ENCODE data around the gene EXOC5. TPM values are rescaled to one million over a fixed set of nuclear protein-coding genes. Genes with fewer than 3 reads are reported as not detected.
"Not testable (repeated sequence)": the region's sequence is repeated elsewhere in the genome, so short reads cannot be mapped to it uniquely, and the experiment has no call there.

Gene EXOC5
- total and polyA plus RNA-seq, 4 donors = 58.1 to 88.6 (median 75.3) TPM

DNA sequence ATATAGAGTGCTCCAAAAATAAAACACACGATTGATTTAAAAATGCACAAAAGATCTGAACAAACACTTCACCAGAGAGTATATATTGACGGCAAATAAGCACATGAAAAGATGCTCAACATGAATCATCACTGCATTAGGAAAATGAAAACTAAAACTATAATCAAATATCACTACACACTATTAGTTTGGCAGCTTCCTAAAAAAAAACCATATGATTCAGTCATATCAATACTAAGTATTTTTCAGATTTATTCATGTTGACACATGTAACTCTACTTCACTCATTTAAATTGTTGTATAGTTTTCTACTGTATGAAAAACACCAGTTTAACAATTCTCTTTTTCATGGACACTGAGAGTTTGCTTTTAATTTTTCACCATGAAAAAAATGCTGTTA, 41.6 kb downstream of the EXOC5 start:
- no peak overlapping the region for H3K4me3 ChIP-seq (ENCODE audit: low read depth, low read length)
- no peaks in the 10 kb centered on the region for H3K9me3 ChIP-seq (ENCODE audit: control insufficient read depth, insufficient read depth, low read length)
- H3K27ac ChIP-seq (ENCODE audit: low read depth, low read length) = no peak overlapping the region
- WGBS (ENCODE audit: insufficient coverage) = 100% methylated on average over 1 of the region's 2 CpGs
- no peaks in the 10 kb centered on the region for H3K4me1 ChIP-seq (ENCODE audit: control insufficient read depth, insufficient read depth, low read length)
- DNase-seq (ENCODE audit: low read depth in 4 of 6, low spot score in 6 of 6) = no peak
- peaks cover 6% of the 10 kb centered on the region for H3K36me3 ChIP-seq (ENCODE audit: control insufficient read depth, insufficient read depth, low read length)
- no peaks in the 10 kb centered on the region for H3K27me3 ChIP-seq (ENCODE audit: control insufficient read depth, insufficient read depth, low read length)

DNA sequence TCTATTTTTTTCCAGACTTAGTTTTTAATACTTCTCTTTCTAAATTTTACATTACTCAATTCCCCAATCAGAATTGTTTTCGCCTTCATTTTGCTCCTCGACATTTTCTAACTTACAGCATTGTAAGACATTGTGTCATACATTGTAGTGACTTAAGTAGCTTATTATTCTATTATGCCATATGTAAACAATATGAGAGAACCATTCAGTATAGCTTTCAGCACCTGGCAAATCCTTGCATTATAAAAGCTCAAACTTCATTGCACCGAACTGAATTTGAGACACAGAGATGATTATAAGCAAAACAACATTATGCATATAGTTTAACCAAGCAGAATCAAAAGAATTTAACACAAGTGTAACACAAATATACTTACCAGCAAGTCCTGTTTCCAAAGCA, 46.8 kb downstream of the EXOC5 start:
- Histone ChIP-seq H3K27ac (ENCODE audit: low read depth, low read length) (no peak overlapping the region), H3K4me1 (ENCODE audit: control insufficient read depth, insufficient read depth, low read length) (no peaks in the 10 kb centered on the region), H3K4me3 (ENCODE audit: low read depth, low read length) (no peak overlapping the region), H3K27me3 (ENCODE audit: control insufficient read depth, insufficient read depth, low read length) (no peaks in the 10 kb centered on the region), H3K36me3 (ENCODE audit: control insufficient read depth, insufficient read depth, low read length) (peaks cover 6% of the 10 kb centered on the region), H3K9me3 (ENCODE audit: control insufficient read depth, insufficient read depth, low read length) (no peaks in the 10 kb centered on the region)
- WGBS (ENCODE audit: insufficient coverage) = no CpG with 5 or more reads among the region's 3 CpGs
- DNase-seq (ENCODE audit: low read depth in 4 of 6, low spot score in 6 of 6) = no peak

DNA sequence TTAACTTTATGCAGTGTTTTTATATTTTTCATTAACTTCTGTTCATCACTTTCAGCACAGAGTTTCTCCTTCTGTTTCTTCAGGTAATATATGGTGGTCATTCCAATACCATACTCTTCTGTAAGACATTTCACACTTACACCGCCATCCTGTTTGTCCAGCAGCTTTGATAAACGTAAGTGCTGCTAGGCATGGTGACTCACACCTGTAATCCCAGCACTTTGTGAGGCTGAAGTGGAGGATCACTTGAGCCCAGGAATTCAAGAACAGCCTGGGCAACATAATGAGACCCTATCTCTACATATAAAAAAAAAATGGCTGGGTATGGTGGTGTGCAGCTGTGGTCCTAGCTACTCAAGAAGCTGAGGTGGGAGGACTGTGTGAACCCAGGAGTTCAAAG, 55.8 kb downstream of the EXOC5 start:
- Histone ChIP-seq H3K27ac (ENCODE audit: low read depth, low read length) (no peak overlapping the region), H3K27me3 (ENCODE audit: control insufficient read depth, insufficient read depth, low read length) (no peaks in the 10 kb centered on the region), H3K4me3 (ENCODE audit: low read depth, low read length) (no peak overlapping the region), H3K9me3 (ENCODE audit: control insufficient read depth, insufficient read depth, low read length) (no peaks in the 10 kb centered on the region), H3K36me3 (ENCODE audit: control insufficient read depth, insufficient read depth, low read length) (peaks cover 16% of the 10 kb centered on the region), H3K4me1 (ENCODE audit: control insufficient read depth, insufficient read depth, low read length) (no peaks in the 10 kb centered on the region)
- DNase-seq (ENCODE audit: low read depth in 4 of 6, low spot score in 6 of 6) = no peak
- no CpG with 5 or more reads among the region's 2 CpGs for WGBS (ENCODE audit: insufficient coverage)

DNA sequence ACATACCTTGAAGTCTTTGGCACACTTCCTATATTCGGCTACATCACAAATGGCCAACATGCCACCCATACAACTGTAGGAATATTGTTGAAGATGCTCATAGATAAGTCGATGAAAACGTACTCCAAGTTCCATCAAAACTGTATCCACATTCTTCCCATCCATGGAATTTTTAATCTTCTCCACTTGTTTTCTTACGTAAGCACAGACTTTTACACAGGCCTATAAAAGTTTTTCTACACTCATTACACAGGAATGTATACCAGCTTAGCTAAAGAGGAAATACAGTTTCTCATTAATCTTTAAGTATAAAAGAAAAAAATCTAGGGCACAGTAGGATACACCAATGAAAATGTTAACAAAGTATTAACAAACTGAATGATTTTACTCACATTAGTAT, 59.1 kb downstream of the EXOC5 start:
- no CpG with 5 or more reads among the region's 4 CpGs for WGBS (ENCODE audit: insufficient coverage)
- no peak overlapping the region for H3K27ac ChIP-seq (ENCODE audit: low read depth, low read length)
- DNase-seq (ENCODE audit: low read depth in 4 of 6, low spot score in 6 of 6) = no peak
- H3K4me3 ChIP-seq (ENCODE audit: low read depth, low read length) = no peak overlapping the region
- no peaks in the 10 kb centered on the region for H3K27me3 ChIP-seq (ENCODE audit: control insufficient read depth, insufficient read depth, low read length)
- H3K4me1 ChIP-seq (ENCODE audit: control insufficient read depth, insufficient read depth, low read length) = no peaks in the 10 kb centered on the region
- peaks cover 9% of the 10 kb centered on the region for H3K36me3 ChIP-seq (ENCODE audit: control insufficient read depth, insufficient read depth, low read length)
- no peaks in the 10 kb centered on the region for H3K9me3 ChIP-seq (ENCODE audit: control insufficient read depth, insufficient read depth, low read length)

DNA sequence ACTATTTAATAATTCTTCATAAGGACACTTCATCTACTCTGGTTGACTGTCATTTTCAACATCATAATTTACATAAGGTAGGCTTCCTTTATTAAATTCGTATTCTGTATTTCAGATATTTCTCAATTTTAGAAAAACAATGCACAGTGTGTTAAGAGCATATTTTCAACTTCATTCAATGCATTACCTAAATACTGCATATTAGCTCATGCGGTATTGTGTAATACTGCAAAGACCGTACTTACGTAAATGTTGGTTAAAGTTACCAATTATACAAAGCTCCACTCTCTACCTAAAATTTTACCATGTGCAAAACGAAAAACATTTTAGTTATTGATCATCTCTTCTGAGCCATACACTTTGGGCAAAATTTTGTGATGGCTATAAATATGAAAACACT, 62.8 kb downstream of the EXOC5 start:
- H3K4me1 ChIP-seq (ENCODE audit: control insufficient read depth, insufficient read depth, low read length) = no peaks in the 10 kb centered on the region
- no peaks in the 10 kb centered on the region for H3K36me3 ChIP-seq (ENCODE audit: control insufficient read depth, insufficient read depth, low read length)
- H3K4me3 ChIP-seq (ENCODE audit: low read depth, low read length) = no peak overlapping the region
- no peaks in the 10 kb centered on the region for H3K27me3 ChIP-seq (ENCODE audit: control insufficient read depth, insufficient read depth, low read length)
- H3K27ac ChIP-seq (ENCODE audit: low read depth, low read length) = no peak overlapping the region
- no peaks in the 10 kb centered on the region for H3K9me3 ChIP-seq (ENCODE audit: control insufficient read depth, insufficient read depth, low read length)
- WGBS (ENCODE audit: insufficient coverage) = no CpG with 5 or more reads among the region's 5 CpGs
- no peak for DNase-seq (ENCODE audit: low read depth in 4 of 6, low spot score in 6 of 6)

DNA sequence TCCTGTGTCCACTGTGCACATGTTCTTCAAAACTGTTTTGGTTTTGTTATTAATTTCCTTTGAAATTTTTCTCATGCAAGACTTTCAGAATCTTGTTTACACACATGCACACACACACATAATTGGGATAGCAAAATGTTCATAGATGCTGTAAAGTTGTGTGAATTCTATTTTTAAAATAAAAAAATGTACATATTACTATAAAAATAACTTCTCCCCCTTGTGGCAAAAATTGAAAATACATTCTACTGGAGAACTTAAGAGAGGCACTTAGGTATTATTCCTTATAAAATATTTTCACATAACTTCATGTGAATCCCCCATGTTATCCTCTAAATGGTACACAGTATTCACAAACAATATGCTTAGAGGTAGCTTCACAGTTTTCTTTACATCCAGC, 66.0 kb downstream of the EXOC5 start:
- not testable (repeated sequence) for H3K36me3 ChIP-seq (ENCODE audit: control insufficient read depth, insufficient read depth, low read length); H3K27me3 ChIP-seq (ENCODE audit: control insufficient read depth, insufficient read depth, low read length); H3K9me3 ChIP-seq (ENCODE audit: control insufficient read depth, insufficient read depth, low read length); DNase-seq (ENCODE audit: low read depth in 4 of 6, low spot score in 6 of 6); H3K27ac ChIP-seq (ENCODE audit: low read depth, low read length); H3K4me1 ChIP-seq (ENCODE audit: control insufficient read depth, insufficient read depth, low read length); H3K4me3 ChIP-seq (ENCODE audit: low read depth, low read length)

DNA sequence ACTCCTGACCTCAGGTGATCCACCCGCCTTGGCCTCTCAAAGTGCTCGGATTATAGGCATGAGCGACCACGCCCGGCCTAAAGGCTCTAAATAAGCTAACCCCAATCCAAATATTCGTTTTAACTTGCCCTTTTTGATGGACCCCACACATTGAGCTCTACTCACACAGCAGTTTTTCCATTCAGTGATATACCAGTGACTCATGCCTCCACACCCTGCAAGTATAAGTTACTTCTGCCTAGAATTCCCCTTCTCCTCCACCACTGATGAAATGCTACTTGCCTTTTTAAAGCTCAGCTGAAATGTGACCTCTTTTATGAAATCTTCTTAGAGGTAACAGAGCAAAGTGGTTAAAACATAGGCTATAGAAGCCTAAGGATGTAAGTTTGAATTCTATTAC, 68.8 kb downstream of the EXOC5 start:
- Histone ChIP-seq H3K27ac (ENCODE audit: low read depth, low read length) (no peak overlapping the region), H3K9me3 (ENCODE audit: control insufficient read depth, insufficient read depth, low read length) (no peaks in the 10 kb centered on the region), H3K4me3 (ENCODE audit: low read depth, low read length) (no peak overlapping the region), H3K27me3 (ENCODE audit: control insufficient read depth, insufficient read depth, low read length) (no peaks in the 10 kb centered on the region), H3K36me3 (ENCODE audit: control insufficient read depth, insufficient read depth, low read length) (no peaks in the 10 kb centered on the region), H3K4me1 (ENCODE audit: control insufficient read depth, insufficient read depth, low read length) (no peaks in the 10 kb centered on the region)
- no peak for DNase-seq (ENCODE audit: low read depth in 4 of 6, low spot score in 6 of 6)
- WGBS (ENCODE audit: insufficient coverage) = 90% methylated on average over 6 of the region's 6 CpGs

DNA sequence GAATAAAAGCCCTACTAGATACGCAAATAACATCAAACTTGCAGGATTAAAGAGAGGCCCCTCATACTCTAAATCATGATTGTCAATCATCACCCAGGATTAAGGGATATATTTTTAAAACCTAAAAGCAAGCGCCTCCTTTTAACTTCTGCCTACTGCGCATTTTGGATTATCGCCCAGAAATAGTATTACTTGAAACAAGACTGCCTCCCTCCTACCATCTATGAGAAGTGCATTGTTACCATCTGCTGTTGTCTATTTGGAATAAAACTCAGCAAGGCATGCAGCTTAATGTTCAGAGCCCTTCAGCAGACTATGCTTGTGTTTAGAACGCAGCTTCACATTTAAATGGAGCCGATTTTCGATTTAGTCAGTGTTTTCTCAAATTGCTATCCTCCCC, 79.6 kb downstream of the EXOC5 start:
- peak in 4 of 6 donors; percentile 17 to 89 (median 56) for DNase-seq (ENCODE audit: low read depth in 4 of 6, low spot score in 6 of 6)
- no peak overlapping the region for H3K4me3 ChIP-seq (ENCODE audit: low read depth, low read length)
- H3K9me3 ChIP-seq (ENCODE audit: control insufficient read depth, insufficient read depth, low read length) = no peaks in the 10 kb centered on the region
- H3K27ac ChIP-seq (ENCODE audit: low read depth, low read length) = no peak overlapping the region
- no peaks in the 10 kb centered on the region for H3K36me3 ChIP-seq (ENCODE audit: control insufficient read depth, insufficient read depth, low read length)
- no peaks in the 10 kb centered on the region for H3K4me1 ChIP-seq (ENCODE audit: control insufficient read depth, insufficient read depth, low read length)
- WGBS (ENCODE audit: insufficient coverage) = no CpG with 5 or more reads among the region's 7 CpGs
- no peaks in the 10 kb centered on the region for H3K27me3 ChIP-seq (ENCODE audit: control insufficient read depth, insufficient read depth, low read length)

DNA sequence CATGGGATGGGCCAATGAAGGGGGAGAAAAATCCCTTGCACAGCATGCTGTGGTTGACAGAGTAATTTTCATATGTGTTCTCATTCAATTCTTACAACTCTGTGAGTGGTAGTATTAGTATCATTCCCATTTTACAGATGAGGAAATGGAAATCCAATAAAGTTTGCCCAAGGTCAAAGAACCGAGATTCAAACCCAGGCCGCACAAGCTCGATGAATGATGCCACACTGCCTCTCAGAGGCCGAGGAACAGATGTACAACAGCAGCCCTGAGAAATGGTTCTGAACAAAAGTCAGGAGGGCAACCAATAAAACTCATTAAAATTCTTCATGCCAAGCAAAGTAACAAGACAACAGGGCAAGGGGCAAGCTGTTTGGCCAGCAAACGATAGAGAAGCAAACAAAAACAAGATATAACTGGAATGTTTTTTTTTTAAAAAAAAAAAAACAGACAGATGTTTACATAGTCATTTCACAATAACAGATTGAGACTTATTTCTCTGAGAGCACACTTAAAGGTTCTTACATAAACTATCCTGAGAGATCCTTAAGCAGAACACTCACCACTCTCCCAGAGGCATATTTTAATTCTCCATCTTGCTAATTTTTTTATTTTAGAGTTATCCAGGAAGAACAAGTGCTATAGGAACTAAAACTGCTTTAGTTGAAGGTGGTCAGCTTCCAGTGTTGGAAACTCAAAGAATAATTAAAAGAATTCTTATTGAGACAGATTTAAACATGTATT, 85.8 kb downstream of the EXOC5 start:
- H3K9me3 ChIP-seq (ENCODE audit: control insufficient read depth, insufficient read depth, low read length) = no peaks in the 10 kb centered on the region
- DNase-seq (ENCODE audit: low read depth in 4 of 6, low spot score in 6 of 6) = peak in 1 of 6 donors; percentile 9
- H3K27me3 ChIP-seq (ENCODE audit: control insufficient read depth, insufficient read depth, low read length) = no peaks in the 10 kb centered on the region
- H3K27ac ChIP-seq (ENCODE audit: low read depth, low read length) = no peak overlapping the region
- no peaks in the 10 kb centered on the region for H3K36me3 ChIP-seq (ENCODE audit: control insufficient read depth, insufficient read depth, low read length)
- 23% methylated on average over 4 of the region's 5 CpGs for WGBS (ENCODE audit: insufficient coverage)
- H3K4me1 ChIP-seq (ENCODE audit: control insufficient read depth, insufficient read depth, low read length) = no peaks in the 10 kb centered on the region
- H3K4me3 ChIP-seq (ENCODE audit: low read depth, low read length) = no peak overlapping the region

DNA sequence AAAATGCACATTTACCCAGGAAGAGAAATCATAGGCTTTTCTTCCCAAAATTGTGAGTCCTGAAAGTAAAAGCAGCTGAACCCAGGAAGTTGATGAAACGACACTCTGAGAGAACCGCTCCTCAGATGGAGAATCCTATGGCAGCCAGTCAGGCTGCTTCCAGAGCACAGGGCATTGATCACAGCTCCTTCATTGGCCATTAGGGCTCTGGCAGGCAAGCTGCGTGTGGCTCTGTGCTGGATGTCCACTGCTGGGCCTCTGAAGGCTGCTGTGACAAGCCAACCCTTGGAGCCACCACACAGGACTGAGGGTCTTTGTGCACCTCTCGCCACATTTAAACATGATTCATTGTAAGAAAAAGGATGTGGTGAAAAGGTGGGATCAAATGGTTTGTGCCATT, 89.4 kb downstream of the EXOC5 start:
- H3K27ac ChIP-seq (ENCODE audit: low read depth, low read length) = no peak overlapping the region
- no peak for DNase-seq (ENCODE audit: low read depth in 4 of 6, low spot score in 6 of 6)
- H3K9me3 ChIP-seq (ENCODE audit: control insufficient read depth, insufficient read depth, low read length) = no peaks in the 10 kb centered on the region
- H3K4me1 ChIP-seq (ENCODE audit: control insufficient read depth, insufficient read depth, low read length) = no peaks in the 10 kb centered on the region
- 82% methylated on average over 4 of the region's 4 CpGs for WGBS (ENCODE audit: insufficient coverage)
- H3K4me3 ChIP-seq (ENCODE audit: low read depth, low read length) = no peak overlapping the region
- no peaks in the 10 kb centered on the region for H3K36me3 ChIP-seq (ENCODE audit: control insufficient read depth, insufficient read depth, low read length)
- no peaks in the 10 kb centered on the region for H3K27me3 ChIP-seq (ENCODE audit: control insufficient read depth, insufficient read depth, low read length)

Data from spinal cord (tissue), 10 donors.